ENCODE measurements around the gene CSTA.

Gene CSTA

GRCh38 chr3:122382888-122383666 is 58.0 kb downstream of the CSTA start, which contains the start of gene MIX23:
Gene MIX23 (minus strand): TSS chr3:122383231. CDS start chr3:122383224, 7 bp downstream.
- DNase-seq: peak; percentile 84

DNA sequence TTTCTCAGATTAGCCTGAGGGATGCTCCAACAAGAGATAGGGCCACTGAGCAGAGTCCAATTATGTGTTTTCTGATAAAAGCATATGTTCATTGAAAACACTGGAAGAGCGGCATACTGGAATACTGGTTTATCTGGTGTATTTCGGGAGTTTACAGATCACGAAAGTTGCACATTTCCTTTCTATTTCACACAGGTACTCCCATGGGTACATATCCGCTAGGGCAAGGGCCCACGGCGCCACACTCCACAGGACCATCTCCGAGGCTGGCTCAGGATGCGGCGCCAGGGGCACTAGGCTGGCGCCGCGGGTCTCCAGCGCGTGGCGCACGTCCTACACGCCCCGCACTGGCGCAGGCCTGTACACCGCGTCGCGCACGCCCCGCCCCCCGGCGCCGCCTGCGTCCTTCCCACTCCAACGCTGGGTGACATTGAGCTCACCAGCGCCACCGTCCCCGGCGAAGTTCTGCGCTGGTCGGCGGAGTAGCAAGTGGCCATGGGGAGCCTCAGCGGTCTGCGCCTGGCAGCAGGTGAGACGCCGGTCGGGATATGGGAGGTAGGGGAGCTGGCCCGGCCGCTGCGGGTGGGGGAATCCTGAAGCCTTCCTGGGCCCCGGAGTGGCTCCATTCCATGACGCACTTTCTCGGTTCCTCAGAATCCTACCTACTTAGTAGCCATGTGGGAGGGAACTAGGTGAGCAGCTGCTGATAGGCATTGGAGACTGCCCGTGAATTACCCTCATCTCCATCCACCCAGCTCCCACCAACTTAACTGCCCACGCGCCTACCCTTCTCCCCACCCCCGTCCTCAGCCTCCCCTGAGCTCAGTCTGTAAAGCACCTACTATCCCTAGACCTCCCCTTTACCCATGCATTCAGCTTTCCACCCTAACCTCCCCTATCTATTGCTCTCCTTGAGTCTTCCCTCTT is 59.0 kb downstream of the CSTA start, which contains the start of gene FAM162A:
Gene FAM162A (plus strand): TSS at position 412 of the 927 bp plus-strand sequence. CDS start 84 bp downstream, at position 496.
- DNase-seq: peak; percentile 91

DNA sequence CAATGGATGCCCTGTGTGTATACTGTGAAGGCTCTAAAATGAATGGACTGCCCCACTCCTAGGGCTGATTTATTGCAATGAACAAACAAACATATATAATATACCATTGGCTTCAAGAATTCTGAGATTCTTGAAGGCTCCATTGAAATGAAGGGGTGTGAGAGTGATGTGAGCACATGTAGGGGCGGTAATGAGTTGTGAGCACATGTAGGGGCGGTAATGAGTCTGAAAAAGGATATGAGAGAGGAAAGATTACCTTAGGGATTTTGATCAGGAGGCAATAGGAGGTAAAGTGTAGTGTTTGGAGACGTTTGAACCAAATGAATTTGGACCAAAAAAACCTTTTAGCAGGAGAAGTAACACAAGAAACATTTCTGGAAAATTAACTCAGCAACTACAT is 62.7 kb downstream of the CSTA start:
- no peak for DNase-seq

DNA sequence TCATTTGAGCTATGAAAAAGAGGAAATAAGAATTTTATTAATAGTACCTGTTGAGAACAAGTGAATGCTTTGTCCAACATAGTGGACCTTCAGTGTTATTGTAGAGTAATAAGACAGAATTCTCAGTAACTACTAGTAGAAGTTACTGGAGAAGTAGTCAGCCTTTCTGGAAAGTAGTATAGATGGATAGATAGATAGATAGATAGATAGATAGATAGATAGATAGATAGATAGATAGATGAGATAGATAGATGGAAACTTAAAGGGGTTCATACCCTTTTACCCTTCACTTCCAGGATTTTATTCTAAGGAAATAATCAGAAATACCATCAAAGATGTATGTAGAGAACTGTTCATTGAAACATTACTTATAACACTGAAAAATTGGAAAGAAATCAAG is 64.1 kb downstream of the CSTA start:
- no peak for DNase-seq

- DNase-seq: no peak
Measured at GRCh38 chr3:122389892-122390291, 64.8 kb downstream of the CSTA start.

GRCh38 chr3:122390665-122391064 is 65.6 kb downstream of the CSTA start:
- DNase-seq: no peak
